A549 treated with AZD9567 at 1 μM for 4 hours (cell line): ENCODE data around the gene NUDT14. TPM values are rescaled to one million over a fixed set of nuclear protein-coding genes. Genes with fewer than 3 reads are reported as not detected.

Experiments used
- total RNA-seq: library from RNA; stranded (reverse); fragments of 200-300 nt; extraction: Qiagen RNA extraction; gene quantifications from 5 replicates; pipeline ENCODE4 v1.2.3, GENCODE V29; 2022; ENCODE audit not compliant: insufficient read depth

The NUDT14 gene
- total RNA-seq = 21.9 to 51.1 TPM (median 44.5 TPM) in 5 replicates

DNA sequence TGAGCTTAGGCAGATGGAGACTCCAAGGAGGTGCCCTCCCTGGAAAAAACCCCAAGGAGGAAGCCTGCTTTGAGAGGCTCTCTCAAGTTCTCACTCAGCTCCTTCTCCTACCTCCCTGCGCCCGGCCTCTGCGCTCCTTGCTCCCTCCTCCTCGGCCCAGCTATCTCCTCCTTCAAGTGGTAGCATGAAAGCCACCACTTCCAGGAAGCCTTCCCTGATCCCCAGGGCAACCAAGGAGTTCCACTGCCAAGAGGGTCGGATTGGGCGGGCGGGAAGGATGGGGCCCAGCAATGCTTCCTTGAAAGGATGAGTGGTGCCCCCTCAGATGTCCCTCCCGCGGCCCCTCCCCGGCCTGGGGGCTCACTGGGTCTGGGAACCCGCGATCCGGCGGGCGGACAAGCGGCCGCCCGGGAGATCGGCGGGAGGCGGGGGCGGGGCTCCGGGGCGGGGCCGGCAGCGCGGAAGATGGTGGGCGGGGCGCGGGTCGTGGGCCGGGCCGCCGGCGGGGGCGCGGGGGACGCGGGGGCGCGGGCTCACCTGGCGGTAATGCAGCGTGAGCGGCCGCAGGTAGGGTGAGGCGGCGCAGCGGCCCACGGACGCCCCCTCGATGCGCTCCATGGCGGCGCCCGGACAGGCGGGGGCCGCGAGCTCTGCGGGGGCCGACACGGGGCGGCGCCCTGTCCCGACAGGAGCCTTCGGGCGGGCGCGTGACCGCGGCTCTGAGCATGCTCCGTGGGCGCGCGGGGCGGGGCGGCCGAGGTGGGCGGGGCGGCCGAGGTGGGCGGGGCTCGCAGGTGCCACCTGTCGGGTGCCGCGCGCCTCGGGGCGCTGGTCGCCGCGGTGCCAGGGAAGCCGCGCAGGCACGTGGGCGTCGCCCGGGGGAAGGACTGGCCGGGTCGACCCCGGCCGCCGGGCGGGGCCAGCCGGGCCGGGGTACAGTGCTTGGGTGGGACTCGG is at the start of gene NUDT14:
TSS of gene NUDT14 (minus strand) at position 721 of the 957 bp plus-strand sequence. CDS start at position 618, 103 bp downstream.

DNA sequence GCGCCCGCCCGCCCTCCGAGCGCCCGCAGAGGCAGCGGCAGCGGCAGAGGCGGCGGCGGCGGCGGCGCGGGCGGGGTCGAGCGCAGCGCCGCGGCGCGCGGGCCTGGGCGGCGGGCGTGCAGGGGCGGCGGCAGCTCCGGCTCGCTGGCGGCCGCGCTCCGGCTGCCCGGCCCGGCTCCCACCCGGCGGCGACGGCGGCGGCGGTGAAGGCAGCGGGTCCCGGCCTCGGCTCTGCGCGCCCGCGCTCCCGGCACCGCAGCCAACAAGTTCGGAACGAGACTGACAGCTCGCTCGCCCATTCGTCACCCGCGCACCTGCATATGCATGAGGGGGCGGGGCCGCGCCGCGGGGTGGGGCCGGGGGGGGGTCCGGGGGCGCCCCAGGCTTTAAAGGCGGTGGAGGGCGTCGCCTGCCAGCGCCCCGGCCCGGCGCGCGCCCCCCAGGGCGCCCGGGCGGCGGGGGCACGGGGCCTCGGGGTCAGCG is 12.6 kb downstream of the NUDT14 start, which contains the start of gene JAG2:
TSS of gene JAG2 (minus strand) at position 281 of the 483 bp plus-strand sequence. CDS start 356 bp downstream, outside the sequence.

Other genes starting within 250 kb of the NUDT14 start
- 183 to 234 TPM (median 196 TPM) in 5 replicates for gene AHNAK2, start 202.9 kb downstream of the NUDT14 start, total RNA-seq
- gene CLBA1, start 195.5 kb downstream of the NUDT14 start, total RNA-seq = 11.3 to 22.3 TPM (median 20.2 TPM) in 5 replicates
- gene CDCA4, start 160.2 kb downstream of the NUDT14 start, total RNA-seq = 44.8 to 57.5 TPM (median 49.9 TPM) in 5 replicates
- 0.37 to 0.60 TPM (median 0.48 TPM) in 4 of 5 replicates, not detected in the other for gene GPR132, start 115.9 kb downstream of the NUDT14 start, total RNA-seq
- gene JAG2, start 12.5 kb downstream of the NUDT14 start, total RNA-seq = 26.4 to 35.5 TPM (median 30.5 TPM) in 5 replicates
- gene BTBD6, start 67.2 kb upstream of the NUDT14 start, total RNA-seq = 33.0 to 44.5 TPM (median 41.2 TPM) in 5 replicates
- 25.8 to 30.0 TPM (median 28.8 TPM) in 5 replicates for gene BRF1, start 119.7 kb upstream of the NUDT14 start, total RNA-seq
- 23.7 to 29.4 TPM (median 27.7 TPM) in 5 replicates for gene PACS2, start 133.4 kb upstream of the NUDT14 start, total RNA-seq
- gene TEX22, start 217.2 kb upstream of the NUDT14 start, total RNA-seq = 0.20 to 1.1 TPM (median 0.27 TPM) in 4 of 5 replicates, not detected in the other
- gene MTA1, start 238.5 kb upstream of the NUDT14 start, total RNA-seq = 46.5 to 86.8 TPM (median 83.5 TPM) in 5 replicates